Activated T-helper 2 cell treated with anti-CD3 and anti-CD28 coated beads, Interferon-gamma antibody, Interleukin-2, Interleukin-4, amounts not matched to agents 10 μg/mL and 5 μg/mL and 100 μg/mL, durations not matched to agents 14 hours and 24 hours and 36 hours (primary cell): ENCODE data around the gene GAS2L3. TPM values are rescaled to one million over a fixed set of nuclear protein-coding genes. Genes with fewer than 3 reads are reported as not detected.
"Not testable (repeated sequence)": the region's sequence is repeated elsewhere in the genome, so short reads cannot be mapped to it uniquely, and the experiment has no call there.

ENCODE experiments used
- DNase-seq: peaks from one replicate; pipeline ENCODE4 v3.0.0; 2021; ENCODE audit warnings: low spot score
- H3K27ac Mint-ChIP-seq: one replicate; pipeline ENCODE4 v1.8.0; 2021; ENCODE audit warnings: mixed read lengths
- H3K27me3 Mint-ChIP-seq: one replicate; pipeline ENCODE4 v1.8.0; 2021; ENCODE audit warnings: low read depth, mixed read lengths
- H3K36me3 Mint-ChIP-seq: one replicate; pipeline ENCODE4 v1.8.0; 2021; ENCODE audit warnings: low read depth, mixed read lengths
- H3K4me1 Mint-ChIP-seq: one replicate; pipeline ENCODE4 v1.8.0; 2021; ENCODE audit warnings: low read depth, mixed read lengths
- H3K4me3 Mint-ChIP-seq: one replicate; pipeline ENCODE4 v1.8.0; 2021; ENCODE audit warnings: low read depth, mild to moderate bottlenecking, moderate library complexity, mixed read lengths
- H3K9me3 Mint-ChIP-seq: one replicate; pipeline ENCODE4 v1.8.0; 2021; ENCODE audit warnings: mixed read lengths
- intact Hi-C: fragments of 100-400 bp; cut with micrococcal nuclease; formaldehyde crosslinking; loops from one replicate; pipeline ENCODE4 v1.15.1; 2023
- total RNA-seq: library from RNA; stranded (reverse); gene quantifications from 2 replicates; pipeline ENCODE4 v1.2.3, GENCODE V29; 2022

The GAS2L3 gene
- total RNA-seq, 1 donor from 2014 or later, result 3.4 TPM

DNA sequence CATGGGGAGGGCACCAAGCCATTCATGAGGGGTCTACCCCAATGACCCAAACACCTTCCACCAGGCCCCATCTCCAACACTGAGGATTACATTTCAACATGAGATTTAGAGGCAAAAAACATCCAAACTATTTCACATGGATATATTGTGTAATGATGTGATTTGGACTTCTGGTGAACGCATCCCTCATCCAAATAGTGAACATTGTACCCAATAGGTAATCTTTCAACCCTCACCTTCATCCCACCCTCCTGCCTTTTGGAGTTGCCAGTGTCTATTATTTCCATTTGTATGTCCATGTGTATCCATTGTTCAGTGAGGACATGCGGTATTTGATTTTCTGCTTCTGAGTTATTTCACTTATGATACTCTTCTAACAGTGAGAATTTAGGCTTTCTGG lies 16.1 kb upstream of the GAS2L3 start:
- Mint-ChIP-seq H3K9me3 (no peaks in the 10 kb centered on the region), H3K27ac (no peak overlapping the region), H3K36me3 (no peaks in the 10 kb centered on the region), H3K27me3 (no peaks in the 10 kb centered on the region), H3K4me3 (no peak overlapping the region), H3K4me1 (no peaks in the 10 kb centered on the region)
- intact Hi-C loops, result loop anchor here (10.0 kb wide), 1 partner anchor 1513 kb away; no protein-coding TSS in a partner anchor
- no peak for DNase-seq

DNA sequence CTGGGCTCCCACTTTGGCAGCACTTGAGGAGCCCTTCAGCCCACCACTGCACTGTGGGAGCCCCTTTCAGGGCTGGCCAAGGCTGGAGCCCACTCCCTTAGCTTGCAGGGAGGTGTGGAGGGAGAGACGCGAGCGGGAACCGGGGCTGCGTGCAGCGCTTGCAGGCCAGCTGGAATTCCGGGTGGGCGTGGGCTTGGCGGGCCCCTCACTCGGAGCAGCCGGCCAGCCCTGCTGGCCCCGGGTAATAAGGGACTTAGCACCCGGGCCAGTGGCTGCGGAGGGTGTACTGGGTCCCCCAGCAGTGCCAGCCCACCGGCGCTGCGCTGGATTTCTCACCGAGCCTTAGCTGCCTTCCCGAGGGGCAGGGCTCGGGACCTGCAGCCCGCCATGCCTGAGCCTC lies 14.2 kb upstream of the GAS2L3 start:
- not testable (repeated sequence) for H3K4me3 Mint-ChIP-seq, H3K36me3 Mint-ChIP-seq, H3K9me3 Mint-ChIP-seq, H3K4me1 Mint-ChIP-seq, H3K27ac Mint-ChIP-seq, H3K27me3 Mint-ChIP-seq, DNase-seq
- intact Hi-C loops, result loop anchor here (10.0 kb wide), 1 partner anchor 1514 kb away; no protein-coding TSS in a partner anchor

DNA sequence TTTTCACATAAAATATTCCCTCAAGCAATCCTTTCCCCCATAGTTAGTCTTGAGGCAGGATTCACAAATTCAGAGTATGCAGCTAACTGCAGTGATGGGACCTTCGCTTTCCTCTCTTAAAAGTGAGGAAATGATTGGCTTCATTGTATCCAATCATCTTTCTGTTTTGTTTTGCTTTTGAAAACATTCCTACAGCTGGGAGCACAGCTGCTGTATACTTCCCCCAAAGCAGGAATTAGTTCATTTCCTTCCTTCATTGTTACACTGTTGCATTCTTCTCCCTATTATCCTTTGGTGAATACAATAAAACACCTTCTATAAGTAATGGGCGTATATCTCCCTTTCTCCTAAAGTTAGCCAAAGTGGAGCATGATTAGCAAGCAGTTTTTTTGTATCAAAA lies 9.4 kb upstream of the GAS2L3 start:
- Mint-ChIP-seq H3K27me3 (peaks cover 22% of the 10 kb centered on the region), H3K4me1 (peaks cover 15% of the 10 kb centered on the region), H3K9me3 (no peaks in the 10 kb centered on the region), H3K4me3 (no peak overlapping the region), H3K27ac (no peak overlapping the region), H3K36me3 (no peaks in the 10 kb centered on the region)
- intact Hi-C loops, result no loop called here
- DNase-seq, result no peak

DNA sequence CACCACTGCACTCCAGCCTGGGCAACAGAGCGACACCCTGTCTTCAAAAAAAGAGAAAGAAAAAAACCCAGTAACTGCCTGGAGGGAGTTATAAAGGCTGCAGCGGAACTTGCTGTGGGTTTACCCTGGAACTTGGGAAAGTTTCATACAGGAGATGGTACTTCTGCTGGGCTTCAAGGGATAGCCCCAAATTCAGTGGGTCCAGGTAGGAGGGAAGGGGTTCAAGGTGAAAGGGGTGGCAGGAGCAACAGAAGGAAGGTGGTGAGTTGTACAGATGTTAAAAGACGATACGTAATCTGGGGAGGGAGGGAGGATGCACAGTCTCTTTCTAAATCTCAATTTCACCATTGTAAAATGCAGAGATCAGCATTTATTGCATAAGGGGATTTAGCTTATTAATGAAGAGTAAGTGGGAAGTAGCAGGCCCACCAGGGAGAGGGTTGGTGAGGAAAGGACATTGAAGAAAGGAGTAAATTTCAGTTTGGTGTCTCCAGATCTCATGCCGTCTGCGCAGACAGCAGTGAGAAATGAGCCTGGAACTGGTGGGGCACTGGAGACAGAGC lies 8.5 kb upstream of the GAS2L3 start:
- peaks cover 22% of the 10 kb centered on the region for H3K27me3 Mint-ChIP-seq
- no peaks in the 10 kb centered on the region for H3K9me3 Mint-ChIP-seq
- intact Hi-C loops, result no loop called here
- DNase-seq, result no peak
- no peak overlapping the region for H3K4me3 Mint-ChIP-seq
- no peak overlapping the region for H3K27ac Mint-ChIP-seq
- peaks cover 15% of the 10 kb centered on the region for H3K4me1 Mint-ChIP-seq
- H3K36me3 Mint-ChIP-seq, result no peaks in the 10 kb centered on the region

DNA sequence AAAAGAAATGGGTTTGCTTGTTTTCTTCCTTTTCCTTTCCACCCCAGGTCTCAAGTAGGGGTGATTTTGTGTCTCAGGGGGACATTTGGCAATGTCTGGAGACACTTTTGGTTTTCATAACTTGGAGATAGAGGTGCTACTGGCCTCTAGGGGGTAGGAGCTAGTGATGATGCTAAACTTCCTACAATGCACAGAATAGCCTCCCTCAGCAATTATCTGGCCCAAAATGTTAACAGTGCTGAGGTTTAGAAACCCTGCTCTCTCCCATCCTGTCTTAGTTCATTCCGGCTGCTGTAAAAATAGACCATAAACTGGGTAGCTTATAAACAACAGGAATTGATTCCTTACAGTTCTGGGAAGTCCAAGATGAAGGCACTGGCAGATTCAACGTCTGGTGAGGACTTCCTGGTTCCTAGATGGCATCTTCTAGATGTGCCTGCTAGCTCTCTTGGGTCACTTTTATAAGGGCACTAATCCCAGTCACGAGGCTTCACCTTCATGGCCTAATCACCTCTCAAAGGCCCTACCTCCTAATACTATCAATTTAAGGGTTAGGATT lies 7.4 kb upstream of the GAS2L3 start:
- Mint-ChIP-seq H3K4me3 (no peak overlapping the region), H3K27me3 (peaks cover 22% of the 10 kb centered on the region), H3K27ac (no peak overlapping the region), H3K36me3 (no peaks in the 10 kb centered on the region), H3K9me3 (no peaks in the 10 kb centered on the region), H3K4me1 (peaks cover 15% of the 10 kb centered on the region)
- no peak for DNase-seq
- intact Hi-C loops, result no loop called here

DNA sequence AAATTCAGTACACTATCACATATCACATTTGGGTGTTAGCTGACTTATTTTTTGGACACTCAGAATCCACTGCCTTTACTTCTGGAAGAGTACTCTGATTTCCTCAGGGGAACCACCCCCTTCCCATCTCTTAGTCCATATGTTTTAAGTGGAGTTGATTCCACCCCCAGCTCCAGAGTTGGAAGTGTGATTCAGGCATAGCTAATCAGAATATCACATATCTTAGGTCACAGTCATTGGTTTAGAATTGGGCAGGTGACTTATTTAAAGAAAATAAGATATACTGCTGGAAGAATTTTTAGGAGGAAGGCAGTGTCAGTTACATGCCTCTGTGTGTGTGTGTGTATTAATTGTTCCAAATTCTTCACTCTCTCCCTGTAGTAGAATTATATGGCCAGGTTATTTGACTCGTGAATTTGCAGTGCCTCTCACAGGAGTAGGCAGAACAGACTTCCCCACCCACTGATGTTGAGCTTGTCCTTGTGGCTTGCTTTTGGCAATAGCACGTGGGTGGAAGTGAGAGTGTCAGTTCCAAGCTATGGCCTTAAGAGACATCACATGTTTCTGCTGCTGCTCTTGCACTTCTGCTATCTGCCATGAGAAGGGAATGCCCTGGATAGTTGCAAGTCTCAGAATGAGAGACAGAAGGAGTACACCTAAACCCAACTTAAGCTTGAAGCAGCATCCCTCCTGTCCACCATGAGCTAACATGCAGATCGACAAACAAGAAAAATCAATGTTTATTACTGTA lies 6.4 kb upstream of the GAS2L3 start:
- Mint-ChIP-seq H3K27me3 (peaks cover 22% of the 10 kb centered on the region), H3K36me3 (no peaks in the 10 kb centered on the region), H3K4me1 (peaks cover 18% of the 10 kb centered on the region), H3K4me3 (no peak overlapping the region), H3K9me3 (no peaks in the 10 kb centered on the region), H3K27ac (no peak overlapping the region)
- intact Hi-C loops, result no loop called here
- DNase-seq, result no peak

DNA sequence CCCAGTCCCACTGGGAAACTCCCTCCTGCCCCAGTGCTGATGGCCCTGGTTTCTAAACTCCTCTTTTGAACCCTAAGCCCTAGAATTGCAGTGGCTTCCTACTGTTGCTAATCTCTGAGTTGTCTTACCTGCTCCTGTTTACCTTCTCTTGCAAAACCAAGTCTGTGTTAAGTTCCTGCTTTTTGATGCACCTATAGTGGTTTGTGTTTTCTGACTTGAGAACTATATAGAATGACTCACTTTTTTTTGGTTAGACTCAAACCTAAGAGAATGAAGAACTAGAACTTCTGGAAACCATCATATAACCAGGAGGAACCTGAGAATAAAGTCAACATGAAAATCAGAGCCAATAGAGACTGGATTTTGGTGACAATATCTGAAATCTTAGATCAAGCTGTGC lies 5.5 kb upstream of the GAS2L3 start:
- no peaks in the 10 kb centered on the region for H3K36me3 Mint-ChIP-seq
- peaks cover 18% of the 10 kb centered on the region for H3K4me1 Mint-ChIP-seq
- H3K4me3 Mint-ChIP-seq, result no peak overlapping the region
- H3K9me3 Mint-ChIP-seq, result no peaks in the 10 kb centered on the region
- no peak for DNase-seq
- peaks cover 18% of the 10 kb centered on the region for H3K27me3 Mint-ChIP-seq
- intact Hi-C loops, result no loop called here
- no peak overlapping the region for H3K27ac Mint-ChIP-seq

DNA sequence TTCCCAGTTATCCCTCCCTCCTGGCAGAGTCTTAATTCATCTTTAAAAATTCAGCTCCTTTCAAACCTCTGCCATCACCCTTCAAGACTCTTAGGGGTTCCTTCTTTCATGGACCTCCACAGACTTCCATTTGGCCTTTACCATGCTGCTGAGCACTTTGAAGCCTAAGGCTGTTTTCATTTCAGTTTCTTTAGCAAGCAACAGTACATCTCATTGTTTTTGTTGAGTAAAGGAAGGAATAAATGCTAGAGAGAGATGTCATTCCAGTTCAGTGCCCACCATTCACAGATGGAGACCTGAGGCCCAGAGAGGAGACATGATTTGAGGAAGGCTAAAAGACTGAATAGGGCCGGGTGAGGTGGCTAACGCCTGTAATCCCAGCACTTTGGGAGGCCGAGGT lies 1.3 kb upstream of the GAS2L3 start:
- intact Hi-C loops, result loop anchor here (2.0 kb wide), 1 partner anchor 305 kb away; the partner anchor contains the start of genes DEPDC4 and SCYL2
- Mint-ChIP-seq H3K27me3 (peaks cover 17% of the 10 kb centered on the region), H3K36me3 (no peaks in the 10 kb centered on the region), H3K4me1 (peaks cover 26% of the 10 kb centered on the region), H3K9me3 (no peaks in the 10 kb centered on the region), H3K27ac (no peak overlapping the region), H3K4me3 (peak overlapping the region; percentile 31)
- no peak for DNase-seq

DNA sequence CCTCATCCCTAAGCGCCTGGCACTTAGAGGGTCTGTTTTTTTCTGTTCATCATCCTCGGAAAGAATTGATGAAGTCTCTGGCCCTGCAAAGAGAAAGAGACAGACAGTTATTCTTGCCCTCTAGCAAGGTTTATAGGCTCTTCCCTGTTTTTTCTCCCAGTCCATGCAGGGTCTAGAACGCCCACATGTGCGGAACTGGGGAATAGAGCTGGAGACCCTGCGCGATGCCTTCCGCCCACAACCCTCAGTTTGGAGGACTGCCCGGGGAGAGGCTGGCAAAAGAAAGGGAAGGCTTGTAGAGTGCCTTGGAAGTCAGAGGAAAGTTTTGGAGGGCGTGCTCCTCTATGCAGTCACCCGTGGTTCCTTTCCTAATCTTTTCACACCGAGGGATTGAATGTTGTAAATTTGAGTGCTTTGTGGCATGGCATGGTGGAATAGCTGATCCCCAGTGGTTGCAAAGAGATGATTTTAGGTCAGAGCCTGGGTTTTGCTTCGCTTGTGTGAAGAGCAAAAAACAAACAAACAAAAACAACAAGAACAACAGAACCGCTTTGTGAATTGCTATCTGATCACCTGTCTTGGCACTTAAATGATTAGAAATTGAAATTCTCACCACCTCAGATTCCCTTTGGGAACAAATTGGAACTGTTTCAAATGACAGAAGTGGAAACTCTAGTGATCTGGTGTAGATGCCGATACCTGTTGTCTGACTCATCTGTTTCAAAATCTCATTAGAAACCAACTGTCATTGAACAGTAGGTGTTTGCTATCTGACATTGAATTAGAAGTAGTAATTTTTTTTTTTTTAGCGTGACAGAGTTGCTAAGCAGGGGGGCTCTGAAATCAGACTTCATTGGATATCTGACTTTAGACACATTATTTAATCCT lies 947 bp downstream of the GAS2L3 start:
- H3K27me3 Mint-ChIP-seq, result peaks cover 20% of the 10 kb centered on the region
- intact Hi-C loops, result no loop called here
- peak overlapping the region; percentile 89 for H3K4me3 Mint-ChIP-seq
- H3K36me3 Mint-ChIP-seq, result no peaks in the 10 kb centered on the region
- no peaks in the 10 kb centered on the region for H3K9me3 Mint-ChIP-seq
- no peak overlapping the region for H3K27ac Mint-ChIP-seq
- peaks cover 15% of the 10 kb centered on the region for H3K4me1 Mint-ChIP-seq
- no peak for DNase-seq

DNA sequence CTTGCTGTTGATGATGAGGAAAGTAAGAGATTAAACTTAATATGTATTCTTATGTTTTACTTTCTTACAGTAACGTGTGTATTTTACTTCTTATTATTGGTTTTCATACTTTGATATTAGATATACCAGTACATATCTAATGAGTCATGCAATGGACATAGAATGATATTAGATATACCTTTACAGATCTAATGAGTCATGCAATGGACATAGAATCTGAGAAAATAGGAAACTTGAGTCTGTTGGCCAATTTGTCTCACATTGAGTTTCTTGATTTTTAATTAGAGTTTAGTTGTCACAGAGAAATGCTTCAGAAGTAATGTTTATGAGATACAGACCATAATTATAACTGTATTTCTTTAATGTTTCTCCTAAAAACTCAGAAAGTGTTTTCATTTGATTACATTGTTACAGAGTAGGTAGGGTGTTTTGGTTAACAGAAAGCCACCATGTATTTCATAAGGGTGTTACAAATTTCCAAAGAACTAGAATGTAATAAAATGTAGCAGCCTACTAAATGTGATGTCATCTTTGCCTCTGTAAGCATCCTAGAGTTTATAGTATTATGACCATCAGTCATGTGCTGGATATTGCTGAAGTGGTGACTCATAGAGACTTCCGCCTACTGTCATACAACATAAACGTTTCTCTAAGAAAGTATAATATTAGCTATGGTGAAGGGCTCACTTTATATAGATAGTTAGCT lies 3.0 kb downstream of the GAS2L3 start:
- Mint-ChIP-seq H3K36me3 (no peaks in the 10 kb centered on the region), H3K4me3 (no peak overlapping the region), H3K27ac (no peak overlapping the region), H3K4me1 (peaks cover 14% of the 10 kb centered on the region), H3K9me3 (no peaks in the 10 kb centered on the region), H3K27me3 (peaks cover 23% of the 10 kb centered on the region)
- intact Hi-C loops, result no loop called here
- DNase-seq, result no peak

DNA sequence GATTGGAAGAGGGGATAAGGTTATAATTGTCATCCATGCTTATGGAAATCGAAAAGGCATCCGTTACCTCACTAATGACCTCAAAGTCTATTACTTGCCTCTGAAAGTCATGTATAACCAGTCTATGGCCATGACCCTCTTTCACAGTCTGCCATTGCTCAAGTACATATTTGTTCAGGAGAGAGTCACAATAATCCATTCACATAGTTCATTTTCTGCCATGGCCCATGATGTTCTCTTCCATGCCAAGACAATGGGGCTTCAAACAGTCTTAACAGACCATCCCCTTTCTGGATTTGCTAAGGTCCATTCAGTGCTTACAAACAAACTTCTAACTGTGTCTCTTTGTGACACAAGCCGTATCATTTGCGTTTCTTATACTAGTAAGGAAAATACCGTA lies 5.4 kb downstream of the GAS2L3 start:
- DNase-seq, result no peak
- Mint-ChIP-seq H3K36me3 (peaks cover 3% of the 10 kb centered on the region), H3K27me3 (peaks cover 23% of the 10 kb centered on the region), H3K27ac (no peak overlapping the region), H3K4me1 (peaks cover 9% of the 10 kb centered on the region), H3K9me3 (peaks cover 18% of the 10 kb centered on the region), H3K4me3 (no peak overlapping the region)
- intact Hi-C loops, result no loop called here

DNA sequence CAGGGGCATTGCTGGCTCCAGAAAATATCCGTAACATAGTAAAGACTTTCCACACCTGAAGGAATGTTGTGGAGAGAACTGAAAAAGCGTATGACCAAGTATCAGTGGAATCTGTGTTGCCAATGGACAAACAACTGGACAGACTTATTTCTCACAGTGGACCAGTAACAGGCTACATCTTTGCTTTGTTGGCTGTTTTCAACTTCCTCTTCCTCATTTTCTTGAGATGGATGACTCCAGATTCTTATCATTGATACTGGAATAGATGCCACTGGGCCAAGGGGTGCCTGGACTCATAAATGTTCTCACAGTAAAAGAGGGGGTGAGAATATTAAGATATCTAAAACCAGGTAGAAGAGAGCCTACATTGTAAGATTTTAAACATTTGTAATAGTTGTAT lies 6.4 kb downstream of the GAS2L3 start:
- peaks cover 2% of the 10 kb centered on the region for H3K4me1 Mint-ChIP-seq
- H3K27ac Mint-ChIP-seq, result no peak overlapping the region
- H3K4me3 Mint-ChIP-seq, result no peak overlapping the region
- DNase-seq, result no peak
- H3K27me3 Mint-ChIP-seq, result peaks cover 15% of the 10 kb centered on the region
- peaks cover 3% of the 10 kb centered on the region for H3K36me3 Mint-ChIP-seq
- peaks cover 24% of the 10 kb centered on the region for H3K9me3 Mint-ChIP-seq
- intact Hi-C loops, result no loop called here
